HL-60 (cell line): ENCODE results near the gene IYD.

Experiments used
- CTCF ChIP-seq: IDR thresholded peaks from one replicate; pipeline ENCODE4 v1.5.1; 2011; ENCODE audit warnings: low read length, control low read depth, inconsistent platforms; ENCODE audit not compliant: insufficient read depth
- GABPA ChIP-seq: IDR thresholded peaks from 2 replicates; pipeline ENCODE4 v1.6.1; 2012; ENCODE audit warnings: low read depth
- POLR2AphosphoS5 ChIP-seq: IDR thresholded peaks from 2 replicates; pipeline ENCODE4 v1.6.1; 2012; ENCODE audit warnings: low read depth
- SPI1 ChIP-seq: IDR thresholded peaks from 2 replicates; pipeline ENCODE4 v1.6.1; 2012; ENCODE audit warnings: low read depth, mild to moderate bottlenecking, borderline replicate concordance
- TF ChIP-seq, protein P1 (sequence below): IDR thresholded peaks from 2 replicates; pipeline ENCODE4 v1.6.1; 2012; ENCODE audit warnings: low read depth; ENCODE audit not compliant: insufficient replicate concordance

DNA sequence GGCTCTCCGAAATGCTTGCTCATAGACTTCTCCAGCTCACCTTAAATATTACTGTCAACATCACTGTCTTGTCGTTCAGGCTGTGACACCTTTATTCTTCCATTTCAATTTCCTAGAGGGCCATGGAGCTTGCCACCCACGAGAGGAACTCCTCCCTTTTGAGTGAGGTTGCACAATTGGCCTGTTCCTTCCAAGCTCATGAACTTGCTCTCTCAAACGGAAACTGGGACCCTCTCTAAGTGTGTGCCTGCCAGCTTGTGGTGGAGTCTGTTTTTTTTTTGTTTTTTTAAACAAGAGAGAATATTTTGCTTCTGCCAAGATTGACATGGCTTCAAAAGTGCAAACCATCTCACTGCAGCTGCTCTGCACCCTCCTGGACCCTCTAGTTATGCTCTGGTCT is 19.3 kb upstream of the IYD start:
- TF ChIP-seq CTCF (no peak), GABPA (no peak), POLR2AphosphoS5 (no peak), SPI1 (no peak)
- TF ChIP-seq, protein P1, sequence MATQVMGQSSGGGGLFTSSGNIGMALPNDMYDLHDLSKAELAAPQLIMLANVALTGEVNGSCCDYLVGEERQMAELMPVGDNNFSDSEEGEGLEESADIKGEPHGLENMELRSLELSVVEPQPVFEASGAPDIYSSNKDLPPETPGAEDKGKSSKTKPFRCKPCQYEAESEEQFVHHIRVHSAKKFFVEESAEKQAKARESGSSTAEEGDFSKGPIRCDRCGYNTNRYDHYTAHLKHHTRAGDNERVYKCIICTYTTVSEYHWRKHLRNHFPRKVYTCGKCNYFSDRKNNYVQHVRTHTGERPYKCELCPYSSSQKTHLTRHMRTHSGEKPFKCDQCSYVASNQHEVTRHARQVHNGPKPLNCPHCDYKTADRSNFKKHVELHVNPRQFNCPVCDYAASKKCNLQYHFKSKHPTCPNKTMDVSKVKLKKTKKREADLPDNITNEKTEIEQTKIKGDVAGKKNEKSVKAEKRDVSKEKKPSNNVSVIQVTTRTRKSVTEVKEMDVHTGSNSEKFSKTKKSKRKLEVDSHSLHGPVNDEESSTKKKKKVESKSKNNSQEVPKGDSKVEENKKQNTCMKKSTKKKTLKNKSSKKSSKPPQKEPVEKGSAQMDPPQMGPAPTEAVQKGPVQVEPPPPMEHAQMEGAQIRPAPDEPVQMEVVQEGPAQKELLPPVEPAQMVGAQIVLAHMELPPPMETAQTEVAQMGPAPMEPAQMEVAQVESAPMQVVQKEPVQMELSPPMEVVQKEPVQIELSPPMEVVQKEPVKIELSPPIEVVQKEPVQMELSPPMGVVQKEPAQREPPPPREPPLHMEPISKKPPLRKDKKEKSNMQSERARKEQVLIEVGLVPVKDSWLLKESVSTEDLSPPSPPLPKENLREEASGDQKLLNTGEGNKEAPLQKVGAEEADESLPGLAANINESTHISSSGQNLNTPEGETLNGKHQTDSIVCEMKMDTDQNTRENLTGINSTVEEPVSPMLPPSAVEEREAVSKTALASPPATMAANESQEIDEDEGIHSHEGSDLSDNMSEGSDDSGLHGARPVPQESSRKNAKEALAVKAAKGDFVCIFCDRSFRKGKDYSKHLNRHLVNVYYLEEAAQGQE = no peak
